Activated CD8-positive, alpha-beta T cell treated with anti-CD3 and anti-CD28 coated beads for 36 hours (primary cell): ENCODE results near the gene OR10J1. TPM values are rescaled to one million over a fixed set of nuclear protein-coding genes. Genes with fewer than 3 reads are reported as not detected.

Experiments used
- ATAC-seq: fragments of 200-7000 bp; cut with Tn5 transposase; one replicate; pipeline ENCODE4 v1.10.0; 2021; ENCODE audit warnings: mild to moderate bottlenecking, moderate library complexity
- CTCF ChIA-PET: fragments of 350-600 bp; sonication (Branson Sonifier 250); formaldehyde crosslinking; loops from one replicate; lab custom pipeline; 2021; ENCODE audit warnings: antibody characterized with exemption; lab: Charles Lee
- POLR2A ChIA-PET: fragments of 350-600 bp; sonication (Branson Sonifier 250); formaldehyde crosslinking; loops from one replicate; lab custom pipeline; 2021; ENCODE audit warnings: antibody characterized with exemption; lab: Charles Lee
- DNase-seq: peaks from one replicate; pipeline ENCODE4 v3.0.0-alpha.2; 2020
- H3K27ac Mint-ChIP-seq: one replicate; pipeline ENCODE4 v1.8.0; 2021; ENCODE audit warnings: mild to moderate bottlenecking, mixed read lengths
- H3K27me3 Mint-ChIP-seq: one replicate; pipeline ENCODE4 v1.8.0; 2021; ENCODE audit warnings: mixed read lengths
- H3K36me3 Mint-ChIP-seq: one replicate; pipeline ENCODE4 v1.8.0; 2021; ENCODE audit warnings: low read depth, mixed read lengths
- H3K4me1 Mint-ChIP-seq: one replicate; pipeline ENCODE4 v1.8.0; 2021; ENCODE audit warnings: low read depth, mixed read lengths
- H3K4me3 Mint-ChIP-seq: one replicate; pipeline ENCODE4 v1.8.0; 2021; ENCODE audit warnings: mild to moderate bottlenecking, moderate library complexity, mixed read lengths
- H3K9me3 Mint-ChIP-seq: one replicate; pipeline ENCODE4 v1.8.0; 2021; ENCODE audit warnings: mixed read lengths
- intact Hi-C: fragments of 100-400 bp; cut with micrococcal nuclease; formaldehyde crosslinking; loops from one replicate; pipeline ENCODE4 v1.10.0; 2022
- total RNA-seq, 2 experiments: library from RNA; stranded (reverse); gene quantifications; one replicate each; pipeline ENCODE4 v1.2.3, GENCODE V29; 2021
- TF ChIP-seq, protein P1 (sequence below): fragments of 200-600 bp; IDR thresholded peaks from one replicate; pipeline ENCODE4 v1.8.0; 2022; ENCODE audit warnings: antibody characterized with exemption, mild to moderate bottlenecking

OR10J1 gene, protein sequence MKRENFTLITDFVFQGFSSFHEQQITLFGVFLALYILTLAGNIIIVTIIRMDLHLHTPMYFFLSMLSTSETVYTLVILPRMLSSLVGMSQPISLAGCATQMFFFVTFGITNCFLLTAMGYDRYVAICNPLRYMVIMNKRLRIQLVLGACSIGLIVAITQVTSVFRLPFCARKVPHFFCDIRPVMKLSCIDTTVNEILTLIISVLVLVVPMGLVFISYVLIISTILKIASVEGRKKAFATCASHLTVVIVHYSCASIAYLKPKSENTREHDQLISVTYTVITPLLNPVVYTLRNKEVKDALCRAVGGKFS
- total RNA-seq = not detected

DNA sequence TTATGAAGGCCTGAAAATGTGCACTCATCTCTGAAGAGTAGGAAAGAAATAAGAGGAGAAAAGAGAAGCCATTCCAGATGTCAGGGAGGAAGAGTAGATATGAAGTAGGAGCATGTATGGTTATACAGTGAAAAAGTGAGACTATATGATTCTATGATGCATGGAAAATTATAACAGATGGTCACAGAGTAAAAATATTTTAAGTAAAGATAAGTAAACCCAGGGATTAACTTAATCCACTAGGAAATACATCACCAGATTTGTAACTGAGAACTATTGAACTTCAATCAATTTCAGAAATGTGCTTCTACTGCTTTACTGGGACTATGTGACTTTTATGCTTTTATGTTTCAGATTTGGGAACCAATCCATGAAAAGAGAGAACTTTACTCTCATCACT, at the start of gene OR10J1:
Gene OR10J1 (plus strand): TSS at position 301 of the 400 bp plus-strand sequence. CDS start 70 bp downstream, at position 371.
- DNase-seq = no peak
- Mint-ChIP-seq H3K27ac (no peak within 1 kb of the TSS), H3K4me1 (no peaks in the 10 kb centered on the region), H3K4me3 (no peak within 1 kb of the TSS), H3K9me3 (no peaks in the 10 kb centered on the region), H3K36me3 (no peaks in the 10 kb centered on the region), H3K27me3 (peaks cover 25% of the 10 kb centered on the region)
- POLR2A ChIA-PET = no interaction called here
- CTCF ChIA-PET = no interaction called here
- intact Hi-C loops = no loop called here
- TF ChIP-seq, protein P1, sequence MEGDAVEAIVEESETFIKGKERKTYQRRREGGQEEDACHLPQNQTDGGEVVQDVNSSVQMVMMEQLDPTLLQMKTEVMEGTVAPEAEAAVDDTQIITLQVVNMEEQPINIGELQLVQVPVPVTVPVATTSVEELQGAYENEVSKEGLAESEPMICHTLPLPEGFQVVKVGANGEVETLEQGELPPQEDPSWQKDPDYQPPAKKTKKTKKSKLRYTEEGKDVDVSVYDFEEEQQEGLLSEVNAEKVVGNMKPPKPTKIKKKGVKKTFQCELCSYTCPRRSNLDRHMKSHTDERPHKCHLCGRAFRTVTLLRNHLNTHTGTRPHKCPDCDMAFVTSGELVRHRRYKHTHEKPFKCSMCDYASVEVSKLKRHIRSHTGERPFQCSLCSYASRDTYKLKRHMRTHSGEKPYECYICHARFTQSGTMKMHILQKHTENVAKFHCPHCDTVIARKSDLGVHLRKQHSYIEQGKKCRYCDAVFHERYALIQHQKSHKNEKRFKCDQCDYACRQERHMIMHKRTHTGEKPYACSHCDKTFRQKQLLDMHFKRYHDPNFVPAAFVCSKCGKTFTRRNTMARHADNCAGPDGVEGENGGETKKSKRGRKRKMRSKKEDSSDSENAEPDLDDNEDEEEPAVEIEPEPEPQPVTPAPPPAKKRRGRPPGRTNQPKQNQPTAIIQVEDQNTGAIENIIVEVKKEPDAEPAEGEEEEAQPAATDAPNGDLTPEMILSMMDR = no peak
- ATAC-seq = no peak

DNA sequence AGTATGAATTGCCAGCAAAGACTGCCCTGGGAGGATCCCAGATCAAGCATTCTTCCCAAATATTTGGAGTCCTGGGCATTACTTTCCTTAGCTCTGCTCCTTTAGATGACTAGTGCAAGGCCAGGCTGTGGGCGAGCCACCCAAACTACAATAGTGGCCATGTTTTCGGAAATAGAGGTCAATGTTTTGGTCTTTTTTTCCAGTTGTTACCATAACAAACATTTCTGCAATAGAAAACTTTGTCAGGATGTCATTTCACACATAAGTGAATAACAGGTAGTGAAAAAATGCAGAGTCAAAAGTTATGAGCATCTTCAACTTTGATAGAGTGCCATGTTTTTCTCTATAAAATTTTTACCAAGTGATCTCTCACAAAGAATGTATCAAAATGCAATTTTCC, 32.7 kb upstream of the OR10J1 start:
- Mint-ChIP-seq H3K27me3 (peaks cover 3% of the 10 kb centered on the region), H3K9me3 (no peaks in the 10 kb centered on the region), H3K36me3 (no peaks in the 10 kb centered on the region), H3K4me1 (no peaks in the 10 kb centered on the region), H3K27ac (no peak overlapping the region), H3K4me3 (no peak overlapping the region)
- intact Hi-C loops = no loop called here
- DNase-seq = no peak
- CTCF ChIA-PET = no interaction called here
- ATAC-seq = no peak
- TF ChIP-seq, protein P1 = no peak
- POLR2A ChIA-PET = no interaction called here

DNA sequence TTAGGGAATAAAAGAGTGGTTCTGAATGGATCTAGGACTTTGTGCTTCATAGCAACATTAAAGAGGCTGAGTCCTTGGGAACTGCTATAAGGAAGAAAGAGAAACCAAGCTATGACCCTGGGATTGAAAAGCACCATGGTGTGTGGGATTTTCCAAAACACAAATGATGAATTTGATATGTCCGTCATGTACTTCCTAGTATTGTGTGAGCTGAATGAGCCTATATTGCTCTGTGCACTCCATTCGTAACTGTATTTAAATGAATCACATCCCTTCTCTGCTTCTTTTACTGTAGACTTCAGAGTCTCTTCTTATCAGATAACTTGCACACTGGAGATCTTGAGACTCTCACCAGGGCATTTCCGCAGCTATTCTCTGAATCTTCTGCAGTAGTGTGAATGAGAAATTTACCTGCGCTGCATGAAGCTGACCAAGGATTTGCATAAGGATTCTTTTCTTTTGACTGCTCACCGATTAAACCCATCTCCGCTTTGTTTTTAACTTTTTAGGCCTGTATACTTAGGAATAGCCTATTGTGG, 30.6 kb upstream of the OR10J1 start:
- H3K27me3 Mint-ChIP-seq = peaks cover 3% of the 10 kb centered on the region
- H3K4me3 Mint-ChIP-seq = no peak overlapping the region
- H3K36me3 Mint-ChIP-seq = no peaks in the 10 kb centered on the region
- no peaks in the 10 kb centered on the region for H3K4me1 Mint-ChIP-seq
- H3K27ac Mint-ChIP-seq = no peak overlapping the region
- CTCF ChIA-PET = no interaction called here
- POLR2A ChIA-PET = no interaction called here
- ATAC-seq = no peak
- TF ChIP-seq, protein P1 = no peak
- DNase-seq = no peak
- peaks cover 2% of the 10 kb centered on the region for H3K9me3 Mint-ChIP-seq
- intact Hi-C loops = no loop called here

DNA sequence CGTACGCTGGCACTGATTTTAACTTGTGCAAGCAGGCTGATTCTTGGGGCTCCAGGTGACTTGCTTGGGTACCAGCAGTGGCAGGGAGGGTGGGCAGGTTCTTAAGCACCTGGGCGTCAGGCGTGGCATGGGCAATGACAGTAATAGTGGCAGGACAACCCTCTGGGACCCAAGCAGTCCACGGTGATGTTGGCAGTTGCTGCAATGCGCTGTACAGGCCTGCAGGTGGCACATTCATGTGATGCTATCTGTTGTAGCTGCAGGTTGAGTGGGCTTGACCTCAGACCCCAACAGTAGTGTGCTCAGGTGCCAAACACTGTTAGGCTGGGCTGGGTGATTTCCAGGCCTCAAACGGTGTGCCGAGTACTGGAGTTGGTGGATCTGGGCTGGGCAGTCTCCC, 17.7 kb upstream of the OR10J1 start:
- H3K4me3 Mint-ChIP-seq = no peak overlapping the region
- ChIA-PET POLR2A (no interaction called here), CTCF (no interaction called here)
- H3K4me1 Mint-ChIP-seq = no peaks in the 10 kb centered on the region
- no peaks in the 10 kb centered on the region for H3K36me3 Mint-ChIP-seq
- no peak for ATAC-seq
- no peak for DNase-seq
- H3K27ac Mint-ChIP-seq = no peak overlapping the region
- intact Hi-C loops = no loop called here
- peaks cover 5% of the 10 kb centered on the region for H3K27me3 Mint-ChIP-seq
- TF ChIP-seq, protein P1 = no peak
- peaks cover 22% of the 10 kb centered on the region for H3K9me3 Mint-ChIP-seq

DNA sequence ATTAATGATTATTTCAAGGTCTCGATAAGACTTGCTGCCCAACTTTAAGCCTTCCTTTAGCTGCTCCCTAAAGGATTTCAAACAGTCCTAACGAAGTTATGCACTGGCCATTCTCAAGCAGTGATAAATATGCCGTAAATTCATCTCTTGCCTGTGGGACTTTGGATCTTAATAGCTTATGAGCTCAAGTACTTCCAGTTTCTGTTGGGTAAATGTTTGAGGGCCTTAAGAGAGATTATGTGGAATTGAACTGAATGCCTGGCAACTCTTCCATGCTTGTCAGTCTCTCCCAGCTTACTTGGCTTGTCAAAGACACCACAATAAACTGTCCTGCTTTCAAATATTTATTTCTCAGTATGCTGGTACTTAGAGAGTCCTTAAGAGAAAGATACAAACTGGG, 11.0 kb upstream of the OR10J1 start:
- intact Hi-C loops = no loop called here
- ChIA-PET POLR2A (no interaction called here), CTCF (no interaction called here)
- Mint-ChIP-seq H3K36me3 (no peaks in the 10 kb centered on the region), H3K27me3 (peaks cover 2% of the 10 kb centered on the region), H3K4me1 (no peaks in the 10 kb centered on the region), H3K27ac (no peak overlapping the region), H3K9me3 (no peaks in the 10 kb centered on the region), H3K4me3 (no peak overlapping the region)
- ATAC-seq = no peak
- DNase-seq = no peak
- TF ChIP-seq, protein P1 = no peak
